ENCODE data around the gene PLK3. TPM values are rescaled to one million over a fixed set of nuclear protein-coding genes. Genes with fewer than 3 reads are reported as not detected.

The PLK3 gene
- total RNA-seq, 1 donor from 2014 or later: 5.4 TPM

DNA sequence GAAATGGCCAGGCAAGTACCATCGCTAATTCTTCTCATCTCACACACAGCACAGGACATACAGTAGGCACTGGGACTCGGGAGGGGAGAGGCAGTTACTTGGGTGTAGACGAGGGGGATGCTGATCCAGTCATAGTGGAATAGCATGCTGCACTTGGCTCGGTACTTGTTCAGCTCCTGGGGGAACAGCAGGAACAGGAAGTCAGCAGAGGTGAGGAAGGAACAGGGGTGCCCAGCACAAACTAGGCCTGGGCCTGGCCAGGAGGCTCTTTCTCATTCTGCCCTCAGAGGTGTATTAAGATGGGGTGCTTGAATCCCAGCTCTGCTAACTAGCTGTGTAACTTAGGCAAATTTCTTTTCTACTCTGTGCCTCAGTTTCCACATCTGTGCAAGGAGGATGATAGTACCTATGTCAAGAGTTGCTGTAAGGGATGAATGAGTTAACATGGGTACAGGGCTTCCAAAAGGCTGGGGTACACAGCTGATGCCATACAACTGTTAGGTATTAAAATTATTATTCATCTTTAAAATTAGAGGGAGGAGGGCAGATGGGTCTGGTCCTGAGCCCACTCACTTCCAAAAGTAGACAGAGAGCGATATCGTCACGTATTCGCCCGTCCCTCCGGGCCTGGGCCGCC, 14.6 kb upstream of the PLK3 start:
- H3K4me3 ChIP-seq: peak overlapping the region; percentile 68
- H3K36me3 ChIP-seq: peaks cover 11% of the 10 kb centered on the region
- peak overlapping the region; percentile 64 for H3K27ac ChIP-seq (replicated peaks)
- H3K4me1 ChIP-seq: peaks cover 33% of the 10 kb centered on the region
- intact Hi-C loops (cut with micrococcal nuclease): no loop called here
- DNase-seq: no peak
- TF ChIP-seq, protein P1, sequence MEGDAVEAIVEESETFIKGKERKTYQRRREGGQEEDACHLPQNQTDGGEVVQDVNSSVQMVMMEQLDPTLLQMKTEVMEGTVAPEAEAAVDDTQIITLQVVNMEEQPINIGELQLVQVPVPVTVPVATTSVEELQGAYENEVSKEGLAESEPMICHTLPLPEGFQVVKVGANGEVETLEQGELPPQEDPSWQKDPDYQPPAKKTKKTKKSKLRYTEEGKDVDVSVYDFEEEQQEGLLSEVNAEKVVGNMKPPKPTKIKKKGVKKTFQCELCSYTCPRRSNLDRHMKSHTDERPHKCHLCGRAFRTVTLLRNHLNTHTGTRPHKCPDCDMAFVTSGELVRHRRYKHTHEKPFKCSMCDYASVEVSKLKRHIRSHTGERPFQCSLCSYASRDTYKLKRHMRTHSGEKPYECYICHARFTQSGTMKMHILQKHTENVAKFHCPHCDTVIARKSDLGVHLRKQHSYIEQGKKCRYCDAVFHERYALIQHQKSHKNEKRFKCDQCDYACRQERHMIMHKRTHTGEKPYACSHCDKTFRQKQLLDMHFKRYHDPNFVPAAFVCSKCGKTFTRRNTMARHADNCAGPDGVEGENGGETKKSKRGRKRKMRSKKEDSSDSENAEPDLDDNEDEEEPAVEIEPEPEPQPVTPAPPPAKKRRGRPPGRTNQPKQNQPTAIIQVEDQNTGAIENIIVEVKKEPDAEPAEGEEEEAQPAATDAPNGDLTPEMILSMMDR (IDR thresholded peaks at IDR 0.05; ENCODE audit: borderline replicate concordance): no peak
- H3K9me3 ChIP-seq (replicated peaks): no peaks in the 10 kb centered on the region
- no peaks in the 10 kb centered on the region for H3K27me3 ChIP-seq (ENCODE audit: low read depth)

DNA sequence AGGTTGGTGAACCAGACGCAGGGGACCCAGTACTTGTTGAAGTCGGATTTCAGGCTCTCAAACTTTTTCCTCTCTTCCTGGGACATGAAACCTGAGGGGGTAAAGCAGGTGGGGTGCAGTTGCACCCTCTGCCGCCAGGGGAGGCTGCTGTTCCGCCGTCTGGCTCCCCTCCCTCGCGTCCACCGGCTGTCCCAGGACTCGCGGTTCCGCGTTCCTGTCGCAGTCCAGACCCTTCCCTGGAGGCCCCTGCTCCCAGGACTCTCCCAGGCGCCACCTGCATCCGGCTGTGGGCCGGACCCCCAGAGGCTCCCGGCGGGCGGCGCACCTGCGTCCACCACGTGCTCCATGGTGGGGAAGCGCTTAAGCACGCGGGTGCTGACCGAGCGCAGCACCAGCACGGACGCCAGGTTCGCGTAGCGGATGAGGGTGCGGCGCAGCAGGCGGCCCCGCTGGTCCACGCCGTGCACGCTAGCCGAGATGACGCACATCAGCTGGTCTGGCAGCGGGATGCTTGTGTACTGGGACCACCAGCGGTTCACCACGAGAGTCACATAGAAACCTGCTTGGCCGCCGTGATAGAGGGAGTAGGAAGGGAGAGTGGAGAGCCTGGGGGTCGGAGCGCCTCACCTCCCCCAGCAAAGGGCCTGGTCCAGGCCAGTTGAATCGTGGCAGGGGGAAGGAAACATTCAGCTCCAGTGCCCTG, 13.9 kb upstream of the PLK3 start:
- H3K27ac ChIP-seq (replicated peaks): peak overlapping the region; percentile 64
- peaks cover 33% of the 10 kb centered on the region for H3K4me1 ChIP-seq
- TF ChIP-seq, protein P1 (IDR thresholded peaks at IDR 0.05; ENCODE audit: borderline replicate concordance): peak; percentile 99
- DNase-seq: peak; percentile 73
- H3K27me3 ChIP-seq (ENCODE audit: low read depth): no peaks in the 10 kb centered on the region
- intact Hi-C loops (cut with micrococcal nuclease): no loop called here
- peaks cover 5% of the 10 kb centered on the region for H3K36me3 ChIP-seq
- H3K9me3 ChIP-seq (replicated peaks): no peaks in the 10 kb centered on the region
- H3K4me3 ChIP-seq: peak overlapping the region; percentile 68

DNA sequence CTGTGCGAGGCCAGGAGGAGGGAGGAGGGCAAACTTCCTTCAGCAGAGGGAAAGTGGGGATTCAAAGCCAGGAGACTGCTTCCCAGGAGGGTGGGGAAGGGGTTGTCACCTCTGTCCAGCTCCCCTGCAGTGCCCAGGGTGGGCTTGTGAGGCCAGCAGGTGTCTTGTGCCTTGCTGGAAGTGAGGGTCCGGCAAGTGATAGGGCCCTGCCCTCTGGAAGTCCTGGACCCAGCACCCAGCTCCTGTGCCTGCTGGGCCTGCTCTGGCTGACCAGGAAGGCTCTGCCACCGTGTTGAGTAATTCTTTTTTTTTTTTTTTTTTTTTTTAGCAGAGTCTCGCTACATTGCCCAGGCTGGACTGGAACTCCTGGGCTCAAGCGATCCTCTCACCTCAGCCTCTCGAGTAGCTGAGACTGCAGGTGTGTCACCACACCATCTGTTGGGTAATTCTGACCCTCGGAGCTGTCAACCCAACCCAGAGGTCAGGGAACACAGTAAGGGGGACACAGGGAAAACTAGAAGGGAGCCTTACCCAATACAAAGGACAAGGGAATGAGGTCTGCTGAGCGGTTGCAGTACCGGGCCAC, 13.2 kb upstream of the PLK3 start:
- TF ChIP-seq, protein P1 (IDR thresholded peaks at IDR 0.05; ENCODE audit: borderline replicate concordance): no peak
- Histone ChIP-seq H3K4me3 (peak overlapping the region; percentile 68), H3K9me3 (replicated peaks) (no peaks in the 10 kb centered on the region), H3K27me3 (ENCODE audit: low read depth) (no peaks in the 10 kb centered on the region), H3K4me1 (peaks cover 33% of the 10 kb centered on the region), H3K27ac (replicated peaks) (peak overlapping the region; percentile 64), H3K36me3 (no peaks in the 10 kb centered on the region)
- intact Hi-C loops (cut with micrococcal nuclease): no loop called here
- DNase-seq: no peak

DNA sequence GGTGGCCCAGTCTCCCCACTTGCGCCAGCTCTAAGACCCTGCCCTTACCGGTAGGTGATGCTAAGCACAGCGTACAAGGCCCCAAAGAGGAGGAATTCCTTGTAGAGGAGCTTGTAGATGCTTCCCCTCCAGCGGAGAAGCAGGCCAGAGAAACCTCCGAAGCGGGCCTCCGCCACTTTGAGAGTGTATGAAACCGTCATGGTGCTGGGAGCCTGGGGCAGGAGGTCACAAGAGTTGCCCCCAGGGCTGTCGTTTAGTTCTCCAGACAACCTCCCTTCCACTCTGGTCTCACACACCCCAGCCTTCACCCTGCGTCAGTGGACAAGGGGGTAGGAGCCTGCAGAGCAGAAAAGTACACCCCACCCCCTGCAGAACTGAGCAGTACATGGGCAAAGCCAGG, 12.7 kb upstream of the PLK3 start:
- DNase-seq: no peak
- Histone ChIP-seq H3K4me1 (peaks cover 33% of the 10 kb centered on the region), H3K4me3 (no peak overlapping the region), H3K27ac (replicated peaks) (no peak overlapping the region), H3K36me3 (no peaks in the 10 kb centered on the region), H3K27me3 (ENCODE audit: low read depth) (no peaks in the 10 kb centered on the region), H3K9me3 (replicated peaks) (no peaks in the 10 kb centered on the region)
- TF ChIP-seq, protein P1 (IDR thresholded peaks at IDR 0.05; ENCODE audit: borderline replicate concordance): no peak
- intact Hi-C loops (cut with micrococcal nuclease): no loop called here

DNA sequence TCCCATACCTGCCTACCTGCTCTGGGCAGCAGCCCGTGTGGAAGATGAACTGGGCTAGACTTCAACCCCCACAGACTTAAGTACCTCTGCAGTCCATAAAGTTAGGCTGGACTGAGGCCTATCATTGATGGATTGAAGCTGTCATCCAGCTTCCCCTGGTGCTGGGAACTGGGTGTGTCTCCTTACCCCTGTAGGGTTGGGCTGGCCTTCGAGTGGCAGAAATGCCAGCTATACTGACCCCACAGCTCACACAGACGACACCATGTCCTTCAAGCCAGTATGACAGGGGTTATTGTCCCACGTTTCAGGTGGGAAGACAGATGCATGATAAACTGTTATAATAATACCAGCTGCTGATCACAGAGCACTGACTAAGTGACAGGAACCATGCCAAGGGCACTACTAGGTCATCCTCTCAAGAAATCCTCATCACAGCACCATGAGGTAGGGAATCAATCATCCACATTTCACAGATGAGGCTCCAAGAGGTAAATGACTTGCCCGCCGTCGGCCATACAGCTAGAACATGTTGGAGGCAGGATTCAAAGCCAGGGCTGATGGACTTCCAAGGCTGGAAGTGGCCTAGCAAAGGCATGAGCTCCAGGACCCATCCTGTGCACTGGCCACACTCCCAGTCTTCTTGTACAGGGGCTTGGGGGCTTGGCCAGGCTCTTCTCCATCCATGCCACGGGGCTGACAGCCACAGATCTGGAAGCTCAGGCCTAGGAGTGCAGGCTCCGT, 11.9 kb upstream of the PLK3 start, which contains the start of gene BEST4:
TSS of gene BEST4 (minus strand) at position 51 of the 741 bp plus-strand sequence. CDS start 465 bp downstream, outside the sequence.
- Histone ChIP-seq H3K27ac (replicated peaks) (no peak within 1 kb of the TSS), H3K9me3 (replicated peaks) (no peaks in the 10 kb centered on the region), H3K4me1 (peaks cover 33% of the 10 kb centered on the region), H3K4me3 (no peak within 1 kb of the TSS), H3K36me3 (no peaks in the 10 kb centered on the region), H3K27me3 (ENCODE audit: low read depth) (no peaks in the 10 kb centered on the region)
- DNase-seq: no peak
- TF ChIP-seq, protein P1 (IDR thresholded peaks at IDR 0.05; ENCODE audit: borderline replicate concordance): no peak
- intact Hi-C loops (cut with micrococcal nuclease): no loop called here
